ENCODE data around the gene TGFBRAP1.

DNA sequence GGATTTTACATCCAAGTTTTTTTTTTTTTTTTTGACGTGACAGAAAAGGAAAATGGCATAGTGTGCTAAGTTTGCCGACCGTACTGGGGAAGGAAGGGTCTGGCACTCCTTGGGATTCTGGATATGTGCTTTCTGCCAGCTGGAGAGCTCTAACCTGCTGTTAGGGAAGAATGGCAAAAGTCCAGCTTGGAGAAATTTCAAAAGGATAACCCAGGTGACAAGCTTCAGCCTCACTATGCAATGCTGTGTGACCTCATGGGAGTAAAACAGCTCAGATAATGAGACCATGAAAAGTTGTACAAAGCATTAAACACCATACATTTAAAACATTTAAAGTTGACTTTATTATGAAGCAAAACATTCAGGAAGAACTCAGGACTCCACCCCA, 98.3 kb downstream of the TGFBRAP1 start:
- TF ChIP-seq CTCF (IDR thresholded peaks at IDR 0.05) (no peak), POLR2A (IDR thresholded peaks at IDR 0.05) (no peak), POLR2AphosphoS5 (IDR thresholded peaks at IDR 0.05) (no peak)

All from gastroesophageal sphincter (tissue), 3 donors.